GM19328 (cell line): Measurements from ENCODE around the gene MYL2.
"Not testable (repeated sequence)": the region's sequence is repeated elsewhere in the genome, so short reads cannot be mapped to it uniquely, and the experiment has no call there.

Experiments used
- ATAC-seq: cut with Tn5 transposase; IDR thresholded peaks from one replicate; pipeline ENCODE4 v1.9.1; 2021; ENCODE audit warnings: mild to moderate bottlenecking, moderate library complexity; ENCODE audit not compliant: unreplicated experiment

The MYL2 gene

GRCh38 chr12:110920324-110920910 lies at the start of gene MYL2:
TSS of gene MYL2 (minus strand) at chr12:110920579. CDS start at chr12:110920529, 50 bp downstream.
- ATAC-seq: no peak

GRCh38 chr12:110966081-110966760 lies 45.8 kb upstream of the MYL2 start:
- ATAC-seq: no peak

GRCh38 chr12:110965574-110965973 lies 45.2 kb upstream of the MYL2 start:
- no peak for ATAC-seq

GRCh38 chr12:110960795-110961194 lies 40.4 kb upstream of the MYL2 start:
- ATAC-seq: no peak

- ATAC-seq: no peak
These were observed 37.3 kb upstream of the MYL2 start for GRCh38 chr12:110957652-110958051.

GRCh38 chr12:110957159-110957558 lies 36.8 kb upstream of the MYL2 start:
- no peak for ATAC-seq

- ATAC-seq: not testable (repeated sequence)
These were observed 30.5 kb upstream of the MYL2 start for GRCh38 chr12:110950867-110951266.

- not testable (repeated sequence) for ATAC-seq
These were observed 30.1 kb upstream of the MYL2 start for GRCh38 chr12:110950466-110950865.

DNA sequence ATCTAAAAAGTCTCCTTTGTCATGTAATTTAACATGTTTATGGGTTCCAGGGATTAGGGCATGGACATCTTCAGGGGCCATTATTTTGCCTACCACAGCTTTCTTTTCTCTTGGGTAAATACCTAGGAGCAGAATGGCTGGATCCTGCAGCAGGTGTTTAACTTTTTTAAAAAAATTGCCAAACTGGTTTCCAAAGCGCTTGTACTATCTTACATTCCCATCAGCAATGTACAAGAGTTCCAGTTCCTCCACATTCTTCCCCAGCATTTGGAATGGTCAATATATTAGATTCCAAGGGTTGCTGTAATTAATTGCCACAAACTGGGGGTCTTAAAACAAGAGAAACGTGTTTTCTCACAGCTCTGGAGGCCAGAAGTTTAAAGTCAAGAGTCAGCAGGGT lies 27.7 kb upstream of the MYL2 start:
- no peak for ATAC-seq

GRCh38 chr12:110943373-110943772 lies 23.0 kb upstream of the MYL2 start:
- no peak for ATAC-seq

DNA sequence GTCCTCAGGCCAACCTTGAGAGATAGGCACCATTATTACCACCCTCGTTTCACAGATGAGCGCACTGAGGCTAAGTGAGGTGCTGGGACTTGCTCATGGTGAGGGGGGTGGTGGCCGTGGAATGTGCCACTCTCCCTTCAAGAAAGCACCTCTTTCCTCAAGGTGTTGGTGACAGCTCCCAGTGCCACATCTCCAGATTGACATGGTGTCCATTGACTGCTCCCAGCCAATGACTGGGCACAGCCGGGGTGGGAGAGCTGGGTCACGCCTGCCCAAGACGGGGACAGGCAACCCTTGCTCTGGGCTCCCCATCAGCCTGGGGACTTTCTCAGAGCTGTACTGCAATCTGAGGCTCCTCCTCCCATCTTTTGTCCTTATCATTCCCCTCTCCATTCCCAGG lies 21.0 kb upstream of the MYL2 start:
- no peak for ATAC-seq

DNA sequence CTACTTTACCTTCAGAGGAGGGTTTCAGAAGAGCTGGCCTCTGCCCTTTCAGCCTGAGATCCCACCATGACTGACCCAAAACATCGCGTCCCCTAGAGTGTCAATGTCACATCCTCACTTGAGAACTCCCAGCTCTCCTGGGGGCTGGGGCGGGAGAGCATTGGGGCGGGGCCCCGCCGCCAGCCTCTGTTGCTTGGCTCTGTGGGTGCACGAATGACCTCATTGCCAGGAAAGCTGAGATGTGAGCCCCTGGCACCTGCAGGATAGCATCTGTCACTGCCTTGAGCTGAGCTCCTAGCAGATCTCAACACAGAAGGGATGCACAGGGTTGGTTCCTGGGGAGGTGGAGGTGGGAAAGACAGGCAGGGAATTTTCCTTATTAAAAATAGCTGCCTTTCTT lies 20.6 kb upstream of the MYL2 start:
- ATAC-seq: no peak

DNA sequence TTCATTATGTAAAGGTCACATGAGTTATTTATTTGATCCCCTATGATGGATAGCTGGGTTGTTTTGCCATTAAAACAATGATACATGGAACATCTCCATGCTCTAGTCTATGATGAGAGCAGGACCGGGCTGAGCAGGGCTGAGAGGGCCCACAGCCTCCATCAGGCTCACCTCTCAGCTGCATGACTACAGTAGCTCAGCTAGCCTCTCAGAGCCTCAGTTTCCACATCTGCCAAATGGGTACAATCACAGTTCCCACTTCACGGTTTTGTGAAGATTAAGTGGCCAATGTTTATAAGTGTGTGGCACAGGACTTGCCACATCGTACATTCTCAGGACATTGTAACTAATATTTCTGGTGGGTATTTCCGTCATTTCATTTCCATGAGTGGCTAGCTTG lies 19.9 kb upstream of the MYL2 start:
- ATAC-seq: no peak

GRCh38 chr12:110937104-110937641 lies 16.8 kb upstream of the MYL2 start:
- no peak for ATAC-seq

GRCh38 chr12:110936367-110937103 lies 16.2 kb upstream of the MYL2 start:
- ATAC-seq: no peak

DNA sequence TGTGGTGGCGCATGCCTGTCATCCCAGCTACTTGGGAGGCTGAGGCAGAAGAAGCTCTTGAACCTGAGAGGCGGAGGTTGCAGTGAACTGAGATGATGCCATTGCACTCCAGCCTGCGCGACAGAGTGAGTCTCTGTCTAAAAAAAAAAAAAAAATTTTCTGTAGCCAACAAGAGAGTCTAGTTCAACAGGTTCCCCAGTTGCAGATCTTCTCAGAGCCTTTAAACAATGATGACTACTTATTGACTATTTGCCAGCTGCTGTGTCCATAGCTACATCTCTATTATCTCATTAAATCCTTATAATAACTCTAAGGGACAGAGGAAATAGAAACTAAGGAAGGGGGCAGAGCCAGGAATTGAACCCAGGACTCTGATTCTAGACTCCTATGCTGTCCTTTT lies 15.2 kb upstream of the MYL2 start:
- ATAC-seq: no peak

DNA sequence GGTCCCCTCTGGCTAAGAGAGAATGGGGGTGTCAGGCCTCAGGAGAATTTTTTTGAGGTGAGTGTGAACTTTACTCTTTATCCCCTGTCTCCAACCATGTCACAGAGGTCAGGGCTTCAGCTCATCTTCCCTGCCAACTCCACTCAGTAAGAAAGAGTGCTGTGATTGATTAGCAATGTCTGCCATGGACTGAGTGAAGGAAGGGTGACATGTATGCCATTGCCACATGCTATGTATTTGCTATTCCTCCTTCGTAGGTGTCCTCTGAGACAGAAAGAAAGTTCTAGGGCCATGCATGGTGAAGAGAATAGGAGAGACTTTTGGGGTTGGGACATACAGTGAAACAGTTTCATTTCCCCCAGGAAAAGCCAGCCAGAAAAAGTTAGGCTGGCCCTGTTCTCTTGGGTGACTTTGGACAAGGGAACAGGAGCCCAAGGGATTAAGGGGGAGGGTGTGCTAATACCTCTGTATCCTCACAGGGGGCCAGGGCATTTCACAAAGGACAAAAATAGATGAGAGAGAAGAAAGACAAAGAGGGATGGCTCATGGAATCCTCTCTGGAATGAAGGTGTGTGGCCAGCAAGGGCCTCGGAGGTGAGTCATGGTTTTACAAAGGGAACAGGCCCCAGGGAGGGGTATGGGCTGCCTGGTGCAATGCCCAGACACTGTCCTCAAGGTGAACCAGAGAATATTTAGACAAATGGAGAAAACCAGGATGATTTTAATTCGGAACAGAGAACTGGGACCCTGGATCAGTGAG lies 13.9 kb upstream of the MYL2 start:
- no peak for ATAC-seq

DNA sequence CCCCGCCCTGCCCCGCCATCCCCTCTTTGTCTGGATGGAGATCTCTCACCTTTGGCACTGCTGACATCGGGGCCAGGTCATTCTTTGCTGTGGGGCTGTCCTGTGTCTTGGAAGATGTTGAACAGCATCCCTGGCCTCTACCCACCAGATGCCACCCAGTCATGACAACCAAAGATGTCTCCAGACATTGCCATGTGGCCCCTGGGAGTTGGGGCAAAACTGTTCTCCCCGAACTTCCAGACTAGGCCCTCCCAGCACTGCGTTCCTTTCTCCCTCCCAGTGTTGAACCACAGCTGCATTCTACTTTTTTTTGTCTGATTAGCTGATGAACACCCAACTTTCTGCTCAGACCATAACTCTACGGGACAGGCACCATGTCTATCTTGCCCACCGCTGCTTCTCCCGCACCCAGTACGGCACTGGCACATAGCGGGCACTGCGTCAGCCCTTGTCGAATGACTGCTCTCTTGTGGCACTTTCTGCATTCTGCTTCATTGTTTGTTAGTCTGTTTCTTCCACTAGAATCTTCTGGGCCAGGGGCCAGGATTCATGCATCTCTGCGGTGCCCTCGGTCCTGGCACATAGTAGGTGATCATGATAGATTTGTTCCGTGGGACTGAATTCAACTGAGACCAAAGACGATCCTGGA lies 13.1 kb upstream of the MYL2 start:
- ATAC-seq: no peak

DNA sequence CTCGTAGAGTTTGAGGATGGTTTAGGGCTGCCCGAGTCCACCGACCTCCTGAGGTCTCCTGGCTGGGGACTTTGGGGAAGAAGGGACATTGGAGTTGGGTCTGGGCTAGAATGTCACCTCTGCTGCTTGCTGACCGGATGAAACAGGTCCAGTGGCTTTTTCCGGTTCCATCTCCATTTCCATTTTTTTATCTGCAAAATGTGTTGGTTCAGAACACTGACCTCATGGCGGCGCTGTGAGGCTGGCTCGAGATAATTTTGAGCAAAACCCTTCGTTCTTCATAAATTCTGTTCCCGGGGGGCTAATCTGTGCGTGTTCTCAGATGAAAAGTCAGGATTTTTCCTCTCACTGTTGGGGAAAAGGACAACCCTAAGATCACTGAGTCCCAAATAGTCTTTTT lies 11.7 kb upstream of the MYL2 start:
- no peak for ATAC-seq

DNA sequence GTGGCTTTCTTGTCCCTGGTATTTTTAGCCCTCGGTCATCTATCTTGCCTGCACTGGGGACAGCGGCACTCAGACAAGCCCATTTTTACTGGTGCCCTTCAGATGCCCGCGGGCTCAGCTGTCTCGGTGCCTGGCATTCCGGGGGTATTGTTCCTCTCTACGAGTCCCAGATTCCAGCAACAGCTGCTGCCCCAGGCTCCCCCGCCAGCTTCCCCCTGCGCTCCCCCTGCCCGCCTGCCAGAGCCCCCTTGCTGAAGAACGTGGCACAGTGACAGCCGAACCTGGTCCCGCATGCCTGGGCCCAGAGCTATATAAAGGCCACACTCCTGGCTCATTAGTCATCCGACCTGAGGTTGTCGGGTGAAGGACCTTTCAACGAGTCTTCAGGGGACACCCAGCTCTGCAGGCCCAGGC lies 10.9 kb upstream of the MYL2 start:
- ATAC-seq: no peak
